HEK293T (cell line): Measurements from ENCODE around the gene MAPK7.

Experiments used
- BHLHE40 ChIP-seq: fragments of 450-650 bp; IDR thresholded peaks from 2 replicates; pipeline ENCODE4 v1.6.1; 2016; ENCODE audit warnings: mild to moderate bottlenecking, moderate library complexity, borderline replicate concordance
- CTBP1 ChIP-seq: fragments of 450-650 bp; IDR thresholded peaks from 2 replicates; pipeline ENCODE4 v1.6.1; 2016; ENCODE audit warnings: borderline replicate concordance
- HDGF ChIP-seq: fragments of 450-650 bp; IDR thresholded peaks from 2 replicates; pipeline ENCODE4 v1.6.1; 2017; ENCODE audit warnings: antibody characterized with exemption, borderline replicate concordance
- LEF1 ChIP-seq: fragments of 450-650 bp; IDR thresholded peaks from 2 replicates; pipeline ENCODE4 v1.6.1; 2017; ENCODE audit warnings: mild to moderate bottlenecking, borderline replicate concordance

GRCh38 chr17:19376811-19377210, 1.5 kb upstream of the MAPK7 start:
- TF ChIP-seq BHLHE40 (no peak), CTBP1 (no peak), LEF1 (no peak), HDGF (no peak)
